Natural killer cell (primary cell): ENCODE results near the gene TMEM74B. TPM values are rescaled to one million over a fixed set of nuclear protein-coding genes. Genes with fewer than 3 reads are reported as not detected.

Experiments
- ATAC-seq, 3 donors: fragments of 150-1000 bp in 2 of 3; fragments of 200-7000 bp in 1 of 3; cut with Tn5 transposase; 1 replicate in 1 of 3; 2 replicates in 2 of 3; pipeline ENCODE4 v1.10.0; 2021; ENCODE audit warnings: mild to moderate bottlenecking in 2 of 3, moderate library complexity in 2 of 3
- DNase-seq, 2 donors: peaks; one replicate each; pipeline versions ENCODE4 v3.0.0 to v3.0.0-alpha.2; 2013 to 2021; ENCODE audit warnings: mixed read lengths in 1 of 2
- H3K27ac ChIP-seq: one replicate; pipeline ENCODE4 v1.5.1; 2013; ENCODE audit warnings: mild to moderate bottlenecking, low read length
- H3K27me3 ChIP-seq: one replicate; pipeline ENCODE4 v1.6.1; 2013; ENCODE audit warnings: low read length; ENCODE audit not compliant: control insufficient read depth, insufficient read depth
- H3K36me3 ChIP-seq: one replicate; pipeline ENCODE4 v1.6.1; 2013; ENCODE audit warnings: low read length; ENCODE audit not compliant: control insufficient read depth, insufficient read depth
- H3K4me1 ChIP-seq: one replicate; pipeline ENCODE4 v1.6.1; 2013; ENCODE audit warnings: low read length; ENCODE audit not compliant: control insufficient read depth, insufficient read depth
- H3K4me3 ChIP-seq: one replicate; pipeline ENCODE4 v1.5.1; 2013; ENCODE audit warnings: low read length
- H3K9me3 ChIP-seq: one replicate; pipeline ENCODE4 v1.6.1; 2013; ENCODE audit warnings: low read length; ENCODE audit not compliant: control insufficient read depth, insufficient read depth
- H3K27ac Mint-ChIP-seq, 2 donors: one replicate each; pipeline ENCODE4 v1.8.0; 2022; ENCODE audit warnings: mild to moderate bottlenecking in 2 of 2, mixed read lengths in 2 of 2, moderate library complexity in 1 of 2
- H3K27me3 Mint-ChIP-seq, 2 donors: one replicate each; pipeline ENCODE4 v1.8.0; 2022; ENCODE audit warnings: low read depth in 2 of 2, mixed read lengths in 2 of 2
- H3K36me3 Mint-ChIP-seq: one replicate; pipeline ENCODE4 v1.8.0; 2022; ENCODE audit warnings: mixed read lengths
- H3K4me1 Mint-ChIP-seq, 2 donors: one replicate each; pipeline ENCODE4 v1.8.0; 2022; ENCODE audit warnings: mixed read lengths in 2 of 2
- H3K4me3 Mint-ChIP-seq: one replicate; pipeline ENCODE4 v1.8.0; 2022; ENCODE audit warnings: mild to moderate bottlenecking, moderate library complexity, mixed read lengths
- H3K9me3 Mint-ChIP-seq, 2 donors: one replicate each; pipeline ENCODE4 v1.8.0; 2022; ENCODE audit warnings: mixed read lengths in 2 of 2
- WGBS: methylation state at CpG from one replicate; pipeline ENCODE4 v1.1.7; 2013; ENCODE audit warnings: missing lambda C conversion rate; ENCODE audit not compliant: insufficient coverage; 5-methylcytosine and 5-hydroxymethylcytosine counted together
- intact Hi-C: fragments of 100-400 bp; cut with micrococcal nuclease; formaldehyde crosslinking; loops from one replicate; pipeline ENCODE4 v1.14.2; 2022
- total RNA-seq, 4 donors: library from RNA; stranded (reverse); fragments of 120-200 nt in 1 of 4; gene quantifications; one replicate each; pipeline versions ENCODE4 v1.2.3 to v1.2.4, GENCODE V29; 2013 to 2022
- TF ChIP-seq, protein P1 (sequence below): fragments of 200-600 bp; IDR thresholded peaks from one replicate; pipeline ENCODE4 v1.8.0; 2022; ENCODE audit warnings: antibody characterized with exemption

The TMEM74B gene
- total RNA-seq, 3 donors from 2014 or later (not counting 1 experiment from before 2014, with no cell fraction given) = 0.35 TPM; not detected in 2

DNA sequence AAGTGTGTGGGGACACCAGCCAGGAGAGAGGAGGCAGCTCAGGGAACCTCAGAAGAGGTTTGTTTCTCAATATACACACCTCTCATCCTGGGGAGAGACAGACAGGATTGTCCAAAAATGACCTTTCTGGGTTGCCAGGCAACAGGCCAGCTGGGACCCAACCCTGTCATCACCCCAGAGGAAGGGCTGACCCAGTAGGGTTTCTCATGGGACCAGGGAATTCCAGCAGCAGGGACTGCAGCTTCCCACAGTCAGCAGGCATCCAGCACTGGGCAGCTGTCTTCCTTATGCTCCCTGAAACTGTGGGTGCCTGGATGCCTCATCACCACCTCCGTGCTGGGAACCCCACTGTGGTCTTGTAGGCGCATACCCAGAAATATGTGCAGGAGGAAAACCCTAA is 19.8 kb upstream of the TMEM74B start:
- intact Hi-C loops = no loop called here
- no peak overlapping the region for H3K27ac Mint-ChIP-seq
- H3K4me1 ChIP-seq = no peaks in the 10 kb centered on the region
- no peaks in the 10 kb centered on the region for H3K4me1 Mint-ChIP-seq
- no peak overlapping the region for H3K27ac ChIP-seq
- WGBS = 95% methylated on average over 2 of the region's 2 CpGs
- H3K36me3 ChIP-seq = no peaks in the 10 kb centered on the region
- H3K9me3 Mint-ChIP-seq = no peaks in the 10 kb centered on the region
- DNase-seq = no peak
- H3K27me3 ChIP-seq = no peaks in the 10 kb centered on the region
- H3K27me3 Mint-ChIP-seq = peaks cover 0 to 4% of the 10 kb centered on the region in 2 donors
- ATAC-seq = no peak
- H3K9me3 ChIP-seq = no peaks in the 10 kb centered on the region
- TF ChIP-seq, protein P1, sequence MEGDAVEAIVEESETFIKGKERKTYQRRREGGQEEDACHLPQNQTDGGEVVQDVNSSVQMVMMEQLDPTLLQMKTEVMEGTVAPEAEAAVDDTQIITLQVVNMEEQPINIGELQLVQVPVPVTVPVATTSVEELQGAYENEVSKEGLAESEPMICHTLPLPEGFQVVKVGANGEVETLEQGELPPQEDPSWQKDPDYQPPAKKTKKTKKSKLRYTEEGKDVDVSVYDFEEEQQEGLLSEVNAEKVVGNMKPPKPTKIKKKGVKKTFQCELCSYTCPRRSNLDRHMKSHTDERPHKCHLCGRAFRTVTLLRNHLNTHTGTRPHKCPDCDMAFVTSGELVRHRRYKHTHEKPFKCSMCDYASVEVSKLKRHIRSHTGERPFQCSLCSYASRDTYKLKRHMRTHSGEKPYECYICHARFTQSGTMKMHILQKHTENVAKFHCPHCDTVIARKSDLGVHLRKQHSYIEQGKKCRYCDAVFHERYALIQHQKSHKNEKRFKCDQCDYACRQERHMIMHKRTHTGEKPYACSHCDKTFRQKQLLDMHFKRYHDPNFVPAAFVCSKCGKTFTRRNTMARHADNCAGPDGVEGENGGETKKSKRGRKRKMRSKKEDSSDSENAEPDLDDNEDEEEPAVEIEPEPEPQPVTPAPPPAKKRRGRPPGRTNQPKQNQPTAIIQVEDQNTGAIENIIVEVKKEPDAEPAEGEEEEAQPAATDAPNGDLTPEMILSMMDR = no peak
- no peak overlapping the region for H3K4me3 ChIP-seq
- no peaks in the 10 kb centered on the region for H3K36me3 Mint-ChIP-seq
- no peak overlapping the region for H3K4me3 Mint-ChIP-seq

DNA sequence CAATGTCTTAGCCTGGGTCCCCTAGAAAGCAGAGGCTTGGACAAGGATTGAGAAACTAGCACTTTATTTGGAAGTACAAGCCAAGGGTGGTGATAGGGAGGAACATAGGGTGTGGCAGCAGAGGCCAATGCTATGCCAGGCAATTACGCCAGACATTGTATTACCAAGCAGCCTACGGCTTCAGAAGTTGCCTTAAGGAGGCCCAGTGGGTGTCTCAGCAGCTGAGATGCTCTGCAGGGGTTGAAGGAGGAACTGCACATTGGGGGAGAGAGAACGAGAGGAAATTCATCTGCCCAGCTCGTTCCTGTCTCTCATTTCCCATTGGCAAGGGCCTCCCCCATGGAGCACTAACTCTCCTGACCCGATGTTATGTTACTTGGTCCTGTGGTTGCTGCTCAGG is 19.3 kb upstream of the TMEM74B start:
- Mint-ChIP-seq H3K4me1 (no peaks in the 10 kb centered on the region), H3K36me3 (no peaks in the 10 kb centered on the region), H3K9me3 (no peaks in the 10 kb centered on the region), H3K27me3 (peaks cover 0 to 4% of the 10 kb centered on the region in 2 donors), H3K27ac (no peak overlapping the region), H3K4me3 (no peak overlapping the region)
- 39% methylated on average over 5 of the region's 5 CpGs for WGBS
- Histone ChIP-seq H3K27me3 (no peaks in the 10 kb centered on the region), H3K36me3 (no peaks in the 10 kb centered on the region), H3K4me3 (no peak overlapping the region), H3K27ac (no peak overlapping the region), H3K4me1 (no peaks in the 10 kb centered on the region), H3K9me3 (no peaks in the 10 kb centered on the region)
- TF ChIP-seq, protein P1 = no peak
- DNase-seq (no peak), ATAC-seq (no peak)
- intact Hi-C loops = no loop called here

DNA sequence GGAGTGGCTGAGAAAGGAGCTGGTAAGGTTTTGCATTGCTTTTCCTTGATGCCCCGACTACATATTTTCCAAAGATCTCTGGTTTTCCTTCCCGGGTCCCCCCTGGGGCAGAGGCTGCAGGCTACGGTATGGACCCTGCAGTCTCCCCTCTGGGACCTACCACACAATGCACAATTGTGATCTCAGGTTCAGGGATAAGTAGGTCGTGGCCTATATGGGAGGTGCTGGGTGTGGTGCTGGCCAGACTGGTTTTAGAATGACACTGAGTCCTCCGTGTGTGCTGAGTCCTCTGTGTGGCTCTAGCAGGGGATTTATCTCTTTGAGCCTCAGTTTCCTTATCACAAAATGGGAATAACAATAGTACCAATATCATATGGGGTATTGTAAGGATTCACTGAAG is 18.8 kb upstream of the TMEM74B start:
- H3K27ac ChIP-seq = no peak overlapping the region
- H3K27me3 Mint-ChIP-seq = peaks cover 0 to 4% of the 10 kb centered on the region in 2 donors
- H3K9me3 Mint-ChIP-seq = no peaks in the 10 kb centered on the region
- no peak overlapping the region for H3K4me3 ChIP-seq
- no peak overlapping the region for H3K4me3 Mint-ChIP-seq
- 78% methylated on average over 4 of the region's 5 CpGs for WGBS
- H3K36me3 Mint-ChIP-seq = no peaks in the 10 kb centered on the region
- DNase-seq (no peak), ATAC-seq (no peak)
- TF ChIP-seq, protein P1 = no peak
- H3K4me1 ChIP-seq = no peaks in the 10 kb centered on the region
- H3K9me3 ChIP-seq = no peaks in the 10 kb centered on the region
- no peaks in the 10 kb centered on the region for H3K4me1 Mint-ChIP-seq
- intact Hi-C loops = no loop called here
- H3K27me3 ChIP-seq = no peaks in the 10 kb centered on the region
- no peak overlapping the region for H3K27ac Mint-ChIP-seq
- no peaks in the 10 kb centered on the region for H3K36me3 ChIP-seq

DNA sequence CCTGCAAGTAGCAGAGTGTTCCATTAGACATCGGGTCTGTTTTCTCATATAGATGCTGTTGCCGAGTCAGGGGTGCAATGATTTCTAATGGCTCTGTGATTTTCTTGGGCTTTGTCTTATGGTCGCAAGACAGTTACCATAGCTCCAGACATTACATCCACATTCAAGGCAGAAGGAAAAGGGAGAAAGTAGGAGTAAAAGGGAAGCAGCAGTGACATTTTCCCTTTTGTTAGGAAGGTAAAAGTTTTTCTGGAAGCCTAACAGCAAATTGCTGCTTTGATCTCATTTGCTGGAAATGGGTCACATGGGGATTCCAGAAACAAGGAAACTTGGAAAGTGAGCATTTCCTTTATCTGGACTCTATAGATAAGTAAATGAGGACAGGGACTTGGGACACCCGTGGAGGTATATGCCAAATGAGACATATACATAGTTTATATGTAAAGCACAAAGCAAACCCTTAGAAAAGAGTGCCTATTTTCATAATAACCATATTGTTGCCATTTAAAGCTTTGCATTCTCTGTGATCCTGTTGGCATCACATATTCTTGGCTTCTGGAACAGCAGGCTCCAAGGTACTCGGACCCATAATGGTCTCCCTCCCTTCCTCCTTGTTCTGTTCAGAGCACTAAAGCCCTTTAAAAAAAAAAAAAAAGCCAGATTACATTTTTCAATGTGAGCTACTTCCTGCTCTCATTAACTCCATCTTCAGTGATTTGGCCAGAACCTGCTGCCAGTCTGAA is 18.2 kb upstream of the TMEM74B start, which contains the start of gene C20orf202:
TSS of gene C20orf202 (plus strand) at position 693 of the 743 bp plus-strand sequence. CDS start 132 bp downstream, outside the sequence.
- Histone ChIP-seq H3K9me3 (no peaks in the 10 kb centered on the region), H3K4me3 (no peak within 1 kb of the TSS), H3K36me3 (no peaks in the 10 kb centered on the region), H3K27me3 (no peaks in the 10 kb centered on the region), H3K4me1 (no peaks in the 10 kb centered on the region), H3K27ac (no peak within 1 kb of the TSS)
- DNase-seq (no peak), ATAC-seq (no peak)
- TF ChIP-seq, protein P1 = no peak
- WGBS = 84% methylated on average over 4 of the region's 5 CpGs
- no peak within 1 kb of the TSS for H3K4me3 Mint-ChIP-seq
- intact Hi-C loops = no loop called here
- H3K27me3 Mint-ChIP-seq = peaks cover 0 to 4% of the 10 kb centered on the region in 2 donors
- H3K36me3 Mint-ChIP-seq = no peaks in the 10 kb centered on the region
- H3K9me3 Mint-ChIP-seq = no peaks in the 10 kb centered on the region
- H3K27ac Mint-ChIP-seq = no peak within 1 kb of the TSS
- H3K4me1 Mint-ChIP-seq = no peaks in the 10 kb centered on the region
